Inferior parietal cortex (tissue), 1 donor: Measurements from ENCODE around the gene DOCK2.
"Not testable (repeated sequence)": the region's sequence is repeated elsewhere in the genome, so short reads cannot be mapped to it uniquely, and the experiment has no call there.

Experiments used
- DNase-seq: peaks from one replicate; pipeline ENCODE4 v3.0.0-alpha.2; 2016; ENCODE audit errors: extremely low spot score

Gene DOCK2

GRCh38 chr5:169817031-169817430 lies 180.0 kb downstream of the DOCK2 start:
- no peak for DNase-seq

- no peak for DNase-seq
These were observed 189.5 kb downstream of the DOCK2 start for GRCh38 chr5:169826618-169827017.

- DNase-seq: no peak
These were observed 190.7 kb downstream of the DOCK2 start for GRCh38 chr5:169827769-169828168.

- DNase-seq: no peak
These were observed 191.3 kb downstream of the DOCK2 start for GRCh38 chr5:169828385-169828784.

GRCh38 chr5:169831331-169831730 lies 194.3 kb downstream of the DOCK2 start:
- no peak for DNase-seq

- DNase-seq: no peak
These were observed 195.2 kb downstream of the DOCK2 start for GRCh38 chr5:169832304-169832703.

- DNase-seq: no peak
These were observed 195.8 kb downstream of the DOCK2 start for GRCh38 chr5:169832845-169833244.

GRCh38 chr5:169833681-169834292 lies 196.7 kb downstream of the DOCK2 start:
- not testable (repeated sequence) for DNase-seq

GRCh38 chr5:169834540-169834939 lies 197.5 kb downstream of the DOCK2 start:
- not testable (repeated sequence) for DNase-seq

- no peak for DNase-seq
These were observed 199.9 kb downstream of the DOCK2 start for GRCh38 chr5:169836835-169837536.

- DNase-seq: no peak
These were observed 200.6 kb downstream of the DOCK2 start for GRCh38 chr5:169837686-169838085.

GRCh38 chr5:169838688-169839087 lies 201.6 kb downstream of the DOCK2 start:
- DNase-seq: no peak

- DNase-seq: no peak
These were observed 203.3 kb downstream of the DOCK2 start for GRCh38 chr5:169840405-169840804.

GRCh38 chr5:169842699-169843098 lies 205.6 kb downstream of the DOCK2 start:
- no peak for DNase-seq

- no peak for DNase-seq
These were observed 210.4 kb downstream of the DOCK2 start for GRCh38 chr5:169847519-169847918.

GRCh38 chr5:169848271-169848670 lies 211.2 kb downstream of the DOCK2 start:
- DNase-seq: no peak

- DNase-seq: no peak
These were observed 211.7 kb downstream of the DOCK2 start for GRCh38 chr5:169848792-169849191.

GRCh38 chr5:169850409-169850808 lies 213.3 kb downstream of the DOCK2 start:
- no peak for DNase-seq

GRCh38 chr5:169851321-169851850 lies 214.3 kb downstream of the DOCK2 start:
- DNase-seq: no peak

- no peak for DNase-seq
These were observed 219.5 kb downstream of the DOCK2 start for GRCh38 chr5:169856571-169856970.

- DNase-seq: no peak
These were observed 223.5 kb downstream of the DOCK2 start for GRCh38 chr5:169860585-169860984.

- DNase-seq: no peak
These were observed 224.4 kb downstream of the DOCK2 start for GRCh38 chr5:169861433-169861832.

GRCh38 chr5:169861934-169862333 lies 224.9 kb downstream of the DOCK2 start:
- no peak for DNase-seq
